GM19463 (cell line): ENCODE data around the gene MTG1.
"Not testable (repeated sequence)": the region's sequence is repeated elsewhere in the genome, so short reads cannot be mapped to it uniquely, and the experiment has no call there.

Source experiments
- ATAC-seq: cut with Tn5 transposase; IDR thresholded peaks from one replicate; pipeline ENCODE4 v1.9.1; 2021; ENCODE audit warnings: mild to moderate bottlenecking, moderate library complexity; ENCODE audit not compliant: unreplicated experiment

The MTG1 gene

GRCh38 chr10:133377818-133378250, 16.1 kb upstream of the MTG1 start:
- ATAC-seq = no peak

DNA sequence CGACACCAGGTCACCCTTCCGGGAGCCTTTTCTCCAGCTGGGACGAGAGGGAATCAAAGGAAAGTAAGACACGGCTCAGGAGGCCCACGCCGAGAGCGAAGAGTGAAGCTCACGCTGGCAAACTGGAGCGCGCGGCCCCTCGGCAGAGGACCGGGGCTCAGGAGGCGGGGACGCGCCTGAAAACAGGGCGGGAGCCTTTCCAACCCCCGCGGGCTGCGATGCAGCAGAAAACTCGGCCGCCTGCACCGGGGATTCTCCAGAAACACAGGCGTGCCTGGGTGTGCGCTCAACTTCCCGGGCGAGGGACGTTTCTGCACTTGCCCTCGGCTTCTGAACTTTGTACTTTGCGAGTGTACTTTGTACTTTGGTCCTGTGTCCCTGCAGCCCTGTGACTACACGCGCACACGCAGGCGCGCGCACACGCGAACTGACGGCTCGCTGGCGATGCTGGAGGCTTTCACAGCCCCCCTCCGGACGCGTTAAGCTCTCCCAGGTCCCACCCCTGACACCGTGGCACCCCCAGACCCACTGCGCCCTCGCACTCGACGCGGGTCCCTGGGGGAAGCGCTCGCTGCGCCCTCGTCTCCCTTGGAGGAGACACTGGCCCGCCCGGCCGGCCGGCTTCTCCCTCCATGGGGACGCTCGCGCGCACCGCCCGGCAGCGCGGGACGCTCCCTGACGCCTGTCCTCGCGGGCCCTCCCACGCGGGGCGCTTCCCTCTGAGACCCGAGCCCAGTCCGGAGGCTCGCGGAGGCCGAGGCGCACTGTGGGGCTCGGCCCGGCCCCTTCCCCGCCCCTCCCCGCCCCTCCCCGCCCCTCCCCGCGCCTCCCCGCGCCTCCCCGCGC, 15.5 kb upstream of the MTG1 start:
- ATAC-seq = peak; percentile 39

DNA sequence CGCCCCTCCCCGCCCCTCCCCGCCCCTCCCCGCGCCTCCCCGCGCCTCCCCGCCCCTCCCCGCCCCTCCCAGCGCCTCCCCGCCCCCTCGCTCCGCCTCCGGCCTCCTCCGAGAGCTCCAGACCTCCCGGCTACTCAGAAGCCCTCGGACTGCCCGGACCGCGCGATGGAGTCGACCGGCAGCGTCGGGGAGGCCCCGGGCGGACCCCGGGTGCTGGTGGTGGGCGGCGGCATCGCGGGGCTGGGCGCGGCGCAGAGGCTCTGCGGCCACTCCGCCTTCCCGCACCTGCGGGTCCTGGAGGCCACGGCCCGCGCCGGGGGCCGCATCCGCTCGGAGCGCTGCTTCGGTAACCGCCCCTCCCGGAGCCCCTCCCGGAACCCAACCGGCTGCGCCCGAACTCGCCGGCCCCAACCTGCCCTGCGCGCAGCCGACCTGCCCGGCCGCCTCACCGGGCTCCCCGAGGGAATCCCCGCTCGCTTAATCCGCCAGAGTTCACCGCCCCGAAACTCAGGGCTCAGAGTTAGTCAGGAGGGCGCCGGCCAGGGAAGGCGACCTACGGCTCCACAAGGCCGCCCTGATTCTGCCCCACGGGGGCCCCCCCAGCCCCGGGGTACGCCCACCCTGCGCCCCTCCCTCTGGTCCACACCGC, 14.7 kb upstream of the MTG1 start, which contains the start of gene PAOX:
PAOX (plus strand) TSS at position 111 of the 649 bp plus-strand sequence; CDS start at position 166, 55 bp downstream.
- peak; percentile 52 for ATAC-seq

DNA sequence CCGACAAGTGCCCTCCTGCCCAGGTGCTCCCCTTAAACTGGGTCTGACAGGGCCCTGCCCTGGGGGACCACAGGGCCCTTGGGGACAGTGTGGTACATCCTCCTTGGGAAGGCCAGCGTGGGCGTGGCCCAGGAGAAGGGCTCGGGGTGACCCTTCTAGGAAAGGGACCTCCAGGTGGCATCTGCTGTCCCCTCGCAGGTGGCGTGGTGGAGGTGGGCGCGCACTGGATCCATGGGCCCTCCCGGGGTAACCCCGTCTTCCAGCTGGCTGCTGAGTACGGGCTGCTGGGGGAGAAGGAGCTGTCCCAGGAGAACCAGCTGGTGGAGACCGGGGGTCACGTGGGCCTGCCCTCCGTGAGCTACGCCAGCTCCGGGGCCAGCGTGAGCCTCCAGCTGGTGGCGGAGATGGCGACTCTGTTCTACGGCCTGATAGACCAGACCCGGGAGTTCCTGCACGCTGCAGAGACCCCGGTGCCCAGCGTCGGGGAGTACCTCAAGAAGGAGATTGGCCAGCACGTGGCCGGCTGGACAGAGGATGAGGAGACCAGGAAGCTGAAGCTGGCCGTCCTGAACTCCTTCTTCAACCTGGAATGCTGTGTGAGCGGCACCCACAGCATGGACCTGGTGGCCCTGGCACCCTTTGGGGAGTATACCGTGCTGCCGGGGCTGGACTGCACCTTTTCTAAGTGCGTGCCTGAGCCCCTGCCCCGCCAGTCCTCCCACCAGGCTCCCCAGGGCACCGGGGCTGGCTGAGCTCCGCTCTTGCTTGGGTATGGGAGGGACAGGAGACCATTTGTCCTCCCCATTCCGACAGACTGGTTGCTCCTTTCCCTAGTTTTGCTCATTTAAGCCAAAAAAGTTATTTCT, 13.9 kb upstream of the MTG1 start:
- no peak for ATAC-seq

DNA sequence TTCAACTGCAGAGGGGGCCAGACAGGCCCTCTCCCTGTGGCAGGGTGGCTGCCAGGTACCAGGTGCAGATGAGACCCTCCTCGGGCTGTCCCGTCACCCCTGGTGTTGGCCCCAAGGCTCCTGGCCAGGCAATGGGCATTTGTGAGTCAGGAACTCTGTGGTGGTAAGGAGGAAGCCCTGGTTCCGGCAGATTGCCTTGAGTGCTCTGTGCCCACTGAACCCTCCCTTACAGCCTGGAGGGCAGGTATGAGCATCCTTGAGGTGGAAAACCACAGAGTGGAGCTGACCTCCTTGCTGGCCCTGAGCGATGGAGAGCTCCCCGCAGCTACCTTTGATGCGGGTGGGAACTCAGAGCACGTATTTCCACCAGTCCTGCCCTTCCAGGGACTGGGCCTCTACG, 12.9 kb upstream of the MTG1 start:
- ATAC-seq = no peak

- no peak for ATAC-seq
Measured at GRCh38 chr10:133383551-133383950, 10.4 kb upstream of the MTG1 start.

DNA sequence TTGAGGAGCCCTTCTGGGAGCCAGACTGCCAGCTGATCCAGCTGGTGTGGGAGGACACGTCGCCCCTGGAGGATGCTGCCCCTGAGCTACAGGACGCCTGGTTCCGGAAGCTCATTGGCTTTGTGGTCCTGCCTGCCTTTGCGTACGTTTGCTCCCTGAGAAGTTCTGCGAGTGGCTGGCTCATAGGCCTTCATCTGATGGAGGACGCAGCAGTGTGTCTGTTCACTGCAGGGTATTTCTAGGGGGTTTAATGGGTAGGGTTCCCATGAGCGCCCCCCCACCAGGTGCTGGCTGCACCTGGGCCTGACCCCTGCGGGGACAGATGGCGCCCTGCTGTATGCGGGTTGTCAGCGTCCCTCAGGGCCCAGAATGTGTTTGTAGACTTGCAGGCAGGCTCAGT, 9.9 kb upstream of the MTG1 start:
- ATAC-seq = no peak

DNA sequence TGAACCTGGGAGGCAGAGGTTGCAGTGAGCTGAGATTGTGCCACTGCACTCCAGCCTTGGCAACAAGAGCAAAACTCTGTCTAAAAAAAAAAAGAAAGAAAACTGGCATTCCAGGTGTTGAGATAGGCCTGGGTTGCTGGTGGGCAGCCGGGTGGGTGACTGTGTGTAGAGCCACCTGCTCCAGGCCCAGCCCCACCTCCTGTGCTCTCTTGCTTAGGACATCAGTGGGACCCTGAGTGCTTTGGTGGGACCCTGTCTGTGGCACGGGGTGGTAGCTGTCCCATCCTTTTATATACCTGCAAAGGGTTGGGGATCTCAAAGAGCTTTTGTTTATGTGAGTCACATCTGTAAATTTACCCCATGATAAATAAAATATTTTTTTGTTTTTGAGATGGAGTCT, 8.7 kb upstream of the MTG1 start:
- no peak for ATAC-seq

- ATAC-seq = not testable (repeated sequence)
Measured at GRCh38 chr10:133386951-133387350, 7.0 kb upstream of the MTG1 start.

- ATAC-seq = no peak
Measured at GRCh38 chr10:133388236-133388972, 5.6 kb upstream of the MTG1 start.

- peak; percentile 78 for ATAC-seq
Measured at GRCh38 chr10:133388973-133389818, 4.8 kb upstream of the MTG1 start.

DNA sequence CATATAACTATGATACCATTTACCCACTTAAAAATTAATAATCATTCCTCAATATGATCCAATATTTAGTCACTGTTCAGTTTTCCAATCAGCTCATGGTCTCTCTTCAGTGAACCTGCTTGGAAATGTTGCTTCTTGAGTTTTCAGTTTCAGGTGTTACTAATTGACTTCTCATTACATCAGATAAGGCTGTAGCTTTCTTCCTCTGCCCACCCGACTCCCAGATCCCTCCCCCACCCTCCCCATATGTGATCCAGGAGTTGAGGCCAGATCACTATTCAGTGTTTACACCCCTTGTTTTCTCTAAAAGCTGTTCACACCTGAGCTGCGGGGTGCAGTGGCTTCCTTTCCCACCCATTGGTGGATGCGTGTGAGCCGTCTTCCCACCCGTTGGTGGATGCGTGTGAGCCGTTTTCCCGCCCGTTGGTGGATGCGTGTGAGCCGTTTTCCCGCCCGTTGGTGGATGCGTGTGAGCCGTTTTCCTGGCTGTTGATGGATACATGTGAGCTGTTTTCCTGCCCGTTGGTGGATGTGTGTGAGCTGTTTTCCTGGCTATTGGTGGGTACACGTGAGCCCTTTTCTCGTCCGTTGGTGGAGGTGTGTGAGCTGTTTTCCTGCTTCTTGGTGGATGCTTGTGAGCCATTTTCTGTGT, 3.2 kb upstream of the MTG1 start:
- no peak for ATAC-seq

DNA sequence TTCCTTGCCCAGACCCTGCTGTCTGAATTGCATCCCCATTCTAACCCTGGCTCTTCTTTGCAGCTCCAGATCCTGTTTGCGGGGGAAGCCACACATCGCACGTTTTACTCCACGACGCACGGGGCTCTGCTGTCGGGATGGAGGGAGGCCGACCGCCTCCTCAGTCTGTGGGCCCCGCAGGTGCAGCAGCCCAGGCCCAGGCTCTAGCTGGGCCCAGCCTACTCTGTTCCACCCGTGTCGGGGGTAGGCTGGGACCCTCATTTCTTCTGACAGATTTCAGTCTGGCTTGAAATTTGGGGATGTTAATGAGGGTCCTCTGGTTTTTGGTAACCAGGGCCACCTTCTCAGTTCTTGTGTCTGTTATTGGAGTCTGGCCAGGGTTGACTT, 2.7 kb upstream of the MTG1 start:
- ATAC-seq = no peak

GRCh38 chr10:133391761-133392518, 2.0 kb upstream of the MTG1 start:
- ATAC-seq = no peak

DNA sequence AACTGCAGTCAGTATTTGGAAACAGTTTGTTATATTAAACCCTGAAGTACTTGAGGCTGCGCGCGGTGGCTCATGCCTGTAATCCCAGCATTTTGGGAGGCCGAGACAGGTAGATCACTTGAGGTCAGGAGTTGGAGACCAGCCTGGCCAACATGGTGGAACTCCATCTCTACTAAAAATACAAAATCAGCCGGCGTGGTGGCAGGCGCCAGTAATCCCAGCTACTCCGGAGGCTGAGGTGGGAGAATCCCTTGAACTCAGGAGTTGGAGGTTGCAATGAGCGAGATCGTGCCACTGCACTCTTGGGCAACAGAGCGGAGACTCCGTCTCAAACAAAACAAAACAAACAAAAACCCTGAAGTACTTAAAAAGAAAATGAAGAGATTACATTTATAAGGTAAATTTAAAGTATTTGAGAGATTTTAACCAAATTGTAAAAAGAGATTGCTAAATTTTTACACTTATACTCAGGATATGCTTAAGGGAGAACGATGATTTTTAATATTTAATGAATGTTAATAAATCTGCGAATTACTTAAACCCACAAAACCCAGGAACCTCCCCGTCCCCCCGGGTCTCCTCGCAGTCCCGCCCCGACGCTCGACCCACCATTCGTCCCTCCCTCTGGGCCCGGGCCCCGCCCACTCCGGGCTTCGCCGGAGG, 425 bp upstream of the MTG1 start:
- ATAC-seq = no peak

- ATAC-seq = no peak
Measured at GRCh38 chr10:133394801-133395221, 854 bp downstream of the MTG1 start.

- no peak for ATAC-seq
Measured at GRCh38 chr10:133396035-133396624, 2.2 kb downstream of the MTG1 start.

GRCh38 chr10:133397938-133398337, 4.0 kb downstream of the MTG1 start:
- ATAC-seq = no peak
